Liver (tissue), 9 donors: Measurements from ENCODE around the gene MIEN1. TPM values are rescaled to one million over a fixed set of nuclear protein-coding genes. Genes with fewer than 3 reads are reported as not detected.

Experiments used
- DNase-seq: peaks from one replicate; pipeline ENCODE4 v3.0.0-alpha.2; 2017; ENCODE audit warnings: low spot score
- H3K27ac ChIP-seq, 2 donors: one replicate each; pipeline ENCODE4 v1.7.0; 2013; ENCODE audit warnings: inconsistent platforms in 2 of 2, low read length in 2 of 2, control low read depth in 1 of 2, low read depth in 1 of 2, mild to moderate bottlenecking in 1 of 2
- H3K27me3 ChIP-seq, 4 donors: one replicate each; pipeline versions ENCODE4 v1.6.1 to v1.7.0; 2013; ENCODE audit warnings: low read length in 3 of 4, inconsistent platforms in 1 of 4, mild to moderate bottlenecking in 1 of 4, moderate library complexity in 1 of 4; ENCODE audit not compliant: control insufficient read depth in 4 of 4, insufficient read depth in 4 of 4
- H3K36me3 ChIP-seq, 4 donors: one replicate each; pipeline versions ENCODE4 v1.6.1 to v1.7.0; 2013; ENCODE audit warnings: low read length in 3 of 4, mild to moderate bottlenecking in 3 of 4, low read depth in 1 of 4, moderate library complexity in 1 of 4; ENCODE audit not compliant: control insufficient read depth in 4 of 4, insufficient read depth in 3 of 4
- H3K4me1 ChIP-seq, 4 donors: one replicate each; pipeline versions ENCODE4 v1.6.1 to v1.7.0; 2013; ENCODE audit warnings: low read length in 3 of 4, mild to moderate bottlenecking in 3 of 4, moderate library complexity in 1 of 4; ENCODE audit not compliant: control insufficient read depth in 4 of 4, insufficient read depth in 4 of 4
- H3K4me3 ChIP-seq, 3 donors: one replicate each; pipeline versions ENCODE4 v1.6.1 to v1.7.0; 2013; ENCODE audit warnings: low read length in 3 of 3, control low read depth in 1 of 3, low read depth in 1 of 3, mild to moderate bottlenecking in 1 of 3
- H3K9ac ChIP-seq, 2 donors: one replicate each; pipeline ENCODE4 v1.7.0; 2013; ENCODE audit warnings: low read length in 2 of 2, mild to moderate bottlenecking in 2 of 2, moderate library complexity in 2 of 2, control low read depth in 1 of 2, low read depth in 1 of 2
- H3K9me3 ChIP-seq, 4 donors: one replicate each; pipeline versions ENCODE4 v1.6.1 to v1.7.0; 2013; ENCODE audit warnings: low read length in 3 of 4; ENCODE audit not compliant: control insufficient read depth in 4 of 4
- ATF3 ChIP-seq: IDR thresholded peaks from 2 replicates; pipeline ENCODE4 v1.6.1; 2016; ENCODE audit warnings: antibody characterized with exemption
- CTCF ChIP-seq: fragments of 150-350 bp; IDR thresholded peaks from 2 replicates; pipeline ENCODE4 v1.5.1; 2017; ENCODE audit warnings: improper control_type of control experiment, low read depth, low read length; ENCODE audit not compliant: missing input control
- EGR1 ChIP-seq, 2 donors: IDR thresholded peaks; 2 replicates each; pipeline ENCODE4 v1.6.1; 2016 to 2018; ENCODE audit warnings: antibody characterized with exemption in 2 of 2, low read depth in 2 of 2
- FOXA1 ChIP-seq: IDR thresholded peaks from 2 replicates; pipeline ENCODE4 v1.6.1; 2016; ENCODE audit warnings: antibody characterized with exemption
- FOXA2 ChIP-seq: IDR thresholded peaks from 2 replicates; pipeline ENCODE4 v1.6.1; 2016; ENCODE audit warnings: antibody characterized with exemption
- GABPA ChIP-seq, 2 donors: IDR thresholded peaks in 1 of 2; conservative IDR thresholded peaks in 1 of 2; 2 replicates each; pipeline ENCODE4 v1.6.1; 2016; ENCODE audit warnings: antibody characterized with exemption in 2 of 2, mild to moderate bottlenecking in 1 of 2, moderate library complexity in 1 of 2
- HNF4A ChIP-seq, 2 donors: conservative IDR thresholded peaks; 2 replicates each; pipeline ENCODE4 v1.6.1; 2016; ENCODE audit warnings: antibody characterized with exemption in 2 of 2, mild to moderate bottlenecking in 2 of 2
- HNF4G ChIP-seq: IDR thresholded peaks from 2 replicates; pipeline ENCODE4 v1.6.1; 2016; ENCODE audit warnings: antibody characterized with exemption
- JUND ChIP-seq, 2 donors: IDR thresholded peaks; 2 replicates each; pipeline ENCODE4 v1.6.1; 2016; ENCODE audit warnings: antibody characterized with exemption in 2 of 2
- MAX ChIP-seq: IDR thresholded peaks from 2 replicates; pipeline ENCODE4 v1.6.1; 2016; ENCODE audit warnings: antibody characterized with exemption
- NR2F2 ChIP-seq: IDR thresholded peaks from 2 replicates; pipeline ENCODE4 v1.6.1; 2016; ENCODE audit warnings: antibody characterized with exemption
- RAD21 ChIP-seq, 2 donors: IDR thresholded peaks; 2 replicates each; pipeline ENCODE4 v1.6.1; 2016; ENCODE audit warnings: antibody characterized with exemption in 2 of 2, mild to moderate bottlenecking in 2 of 2
- REST ChIP-seq: IDR thresholded peaks from 2 replicates; pipeline ENCODE4 v1.6.1; 2016; ENCODE audit warnings: antibody characterized with exemption, mild to moderate bottlenecking
- RXRA ChIP-seq, 2 donors: IDR thresholded peaks; 2 replicates each; pipeline ENCODE4 v1.6.1; 2017 to 2018; ENCODE audit warnings: antibody characterized with exemption in 2 of 2, mild to moderate bottlenecking in 1 of 2
- SP1 ChIP-seq: IDR thresholded peaks from 2 replicates; pipeline ENCODE4 v1.6.1; 2018; ENCODE audit warnings: antibody characterized with exemption, mild to moderate bottlenecking
- TAF1 ChIP-seq: conservative IDR thresholded peaks from 2 replicates; pipeline ENCODE4 v1.6.1; 2016; ENCODE audit warnings: antibody characterized with exemption, mild to moderate bottlenecking
- YY1 ChIP-seq: IDR thresholded peaks from 2 replicates; pipeline ENCODE4 v1.6.1; 2016; ENCODE audit warnings: antibody characterized with exemption, mild to moderate bottlenecking
- ZBTB33 ChIP-seq: IDR thresholded peaks from 2 replicates; pipeline ENCODE4 v1.6.1; 2016; ENCODE audit warnings: antibody characterized with exemption
- WGBS: extraction: QIAGEN DNeasy Blood & Tissue Kit; methylation state at CpG from one replicate; pipeline ENCODE4 v1.1.7; 2013; 5-methylcytosine and 5-hydroxymethylcytosine counted together
- polyA plus RNA-seq, 2 donors: library from polyadenylated mRNA; stranded (reverse) in 1 of 2; unstranded in 1 of 2; fragments of 200-250 nt in 1 of 2; fragments of >200 nt in 1 of 2; fragmentation: Nextera tagmentation in 1 of 2; extraction: Ambion mirVana in 1 of 2; gene quantifications; one replicate each; pipeline versions ENCODE4 v1.2.1 to v1.2.3, GENCODE V29; 2013 to 2015
- total RNA-seq, 2 donors: library from RNA; depleted of rRNA; stranded (reverse); fragments of >200 nt; gene quantifications; one replicate each; pipeline ENCODE4 v1.2.3, GENCODE V29; 2014
- donor health status: healthy.
- donor health status: healthy.
- donor health status: healthy.
- donor health status: healthy.
- donor health status: healthy.

MIEN1 gene
- total and polyA plus RNA-seq, 4 donors, result 11.1 to 99.0 (median 29.0) TPM

GRCh38 chr17:39716879-39717536 lies 13.3 kb downstream of the MIEN1 start:
- Histone ChIP-seq H3K4me3 (no peak overlapping the region), H3K9me3 (no peaks in the 10 kb centered on the region), H3K27ac (no peak overlapping the region), H3K36me3 (peaks cover 2 to 29% (median 8%) of the 10 kb centered on the region in 4 donors), H3K4me1 (peaks cover 0 to 18% (median 10%) of the 10 kb centered on the region in 4 donors), H3K9ac (no peak overlapping the region), H3K27me3 (no peaks in the 10 kb centered on the region)
- no peak for TF ChIP-seq GABPA (IDR thresholded peaks at IDR 0.05 in 1 of 2, conservative IDR thresholded peaks at IDR 0.05 in 1 of 2)
- no peak for TF ChIP-seq RXRA (IDR thresholded peaks at IDR 0.05)
- TF ChIP-seq EGR1 (IDR thresholded peaks at IDR 0.05; ENCODE audit: low read depth in 2 of 2), result no peak
- no peak for TF ChIP-seq RAD21 (IDR thresholded peaks at IDR 0.05)
- no peak for TF ChIP-seq NR2F2
- TF ChIP-seq ATF3, result no peak
- no peak for TF ChIP-seq YY1
- TF ChIP-seq JUND (IDR thresholded peaks at IDR 0.05), result no peak
- TF ChIP-seq REST, result no peak
- TF ChIP-seq FOXA1, result no peak
- TF ChIP-seq HNF4G, result no peak
- TF ChIP-seq MAX, result no peak
- peak in 1 of 2 donors; percentile 27 for TF ChIP-seq HNF4A (conservative IDR thresholded peaks at IDR 0.05)
- TF ChIP-seq FOXA2, result no peak
- TF ChIP-seq TAF1, result no peak
- TF ChIP-seq SP1, result peak; percentile 42
- no peak for TF ChIP-seq ZBTB33
- TF ChIP-seq CTCF, result no peak
- no peak for DNase-seq
- 69% methylated on average over 11 of the region's 11 CpGs for WGBS
